GM21515 (cell line): ENCODE measurements around the gene ATF6.

Experiments used
- ATAC-seq: cut with Tn5 transposase; IDR thresholded peaks from one replicate; pipeline ENCODE4 v1.9.1; 2021; ENCODE audit not compliant: unreplicated experiment

The ATF6 gene

DNA sequence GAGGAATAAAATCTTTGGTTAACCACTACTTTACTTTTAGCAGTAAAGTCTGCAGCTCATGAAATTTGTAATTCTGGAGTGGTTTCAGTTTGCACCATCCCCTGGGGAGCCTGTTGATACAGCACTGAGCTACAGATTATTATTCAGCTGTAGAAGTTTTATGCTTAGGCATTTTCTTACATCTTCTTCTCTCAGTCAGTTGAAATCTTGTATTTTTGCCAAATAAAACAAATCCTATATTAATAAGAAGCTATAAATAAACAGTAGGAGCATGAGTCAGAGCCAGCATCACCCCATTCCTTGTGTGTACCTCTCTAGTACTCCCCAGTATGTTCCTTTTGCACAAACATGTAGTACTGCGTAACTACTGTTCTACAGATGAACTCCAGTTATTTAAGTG, 118.9 kb downstream of the ATF6 start:
- no peak for ATAC-seq

DNA sequence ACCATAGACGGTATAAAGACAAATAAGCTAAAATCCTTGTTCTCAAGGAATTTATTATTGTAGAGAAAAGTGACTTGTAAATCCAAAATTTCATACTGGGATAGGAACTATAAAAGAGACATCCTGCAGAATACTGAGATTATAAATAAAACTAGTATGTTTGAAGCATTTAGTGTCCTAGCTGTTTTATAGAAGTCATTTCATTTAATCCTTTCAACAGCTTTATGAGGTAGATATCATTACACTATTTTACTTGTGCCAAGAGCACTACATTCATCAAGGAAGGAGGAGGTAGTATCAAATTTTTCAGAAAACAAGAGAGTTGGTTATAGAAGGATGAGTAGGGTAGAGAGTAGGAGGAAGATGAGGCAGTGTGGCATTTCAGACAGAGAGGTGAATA, 119.6 kb downstream of the ATF6 start:
- ATAC-seq, result no peak

DNA sequence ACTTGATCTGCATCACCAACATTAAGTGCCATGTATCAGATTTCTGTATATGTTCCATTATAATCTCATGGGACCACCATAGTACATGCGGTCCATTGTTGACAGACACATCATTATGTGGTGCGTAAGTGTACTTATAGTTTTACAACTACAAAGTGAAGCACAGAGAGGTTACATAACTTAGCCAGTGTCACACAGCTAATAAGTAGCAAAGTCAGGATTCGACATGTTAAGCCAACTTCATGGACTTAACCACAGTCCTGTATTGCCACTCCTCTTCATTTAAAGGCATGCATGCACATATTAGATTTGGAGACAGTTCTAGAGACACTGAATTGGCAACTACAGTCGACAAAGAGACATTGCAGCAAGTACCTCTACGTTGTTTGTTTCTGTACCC, 120.5 kb downstream of the ATF6 start:
- ATAC-seq, result no peak

DNA sequence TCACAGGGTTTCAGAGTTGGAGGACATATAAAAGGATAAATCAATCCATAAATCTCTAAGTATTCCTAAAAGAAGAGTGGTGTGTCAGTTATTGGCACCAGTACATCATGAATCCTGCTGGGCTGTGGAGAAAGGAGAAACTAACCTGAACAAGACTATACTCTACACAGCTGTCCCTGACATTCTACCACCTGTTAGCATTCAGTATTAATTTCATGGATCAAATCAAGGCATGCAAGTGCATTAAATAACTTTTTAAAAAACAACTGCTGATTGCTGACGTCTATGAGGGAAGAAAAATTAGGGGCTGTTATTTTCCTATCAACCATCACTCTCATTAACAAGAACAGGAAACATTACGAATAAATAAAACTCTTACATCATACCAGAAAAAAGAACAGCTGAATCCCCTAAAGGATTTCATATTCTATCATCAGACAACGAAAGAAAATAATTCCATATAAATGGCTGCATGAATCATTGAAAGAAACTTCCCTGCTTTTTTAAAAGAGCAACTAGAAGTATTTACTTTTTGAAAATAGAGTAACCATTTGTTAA, 121.7 kb downstream of the ATF6 start:
- ATAC-seq, result no peak

DNA sequence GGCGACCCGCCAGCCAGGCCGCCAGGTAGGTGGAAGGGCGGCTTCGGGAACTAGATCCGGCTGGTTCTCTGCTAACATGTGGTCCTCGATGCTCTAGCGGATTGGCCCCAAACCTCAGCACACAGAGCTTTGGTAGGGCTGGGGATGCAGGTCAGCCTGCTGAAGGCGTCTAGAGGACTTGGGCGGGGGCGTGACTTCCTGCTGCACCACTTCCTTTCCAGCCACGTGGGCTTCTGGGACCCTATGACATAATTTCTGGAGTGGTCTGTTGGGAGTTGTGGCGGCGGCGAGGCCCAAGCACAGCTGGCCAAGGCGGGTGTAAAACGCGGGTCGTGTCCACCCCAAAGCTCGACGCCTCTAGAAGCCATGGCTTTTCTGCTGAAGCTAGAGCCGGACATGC, 124.5 kb downstream of the ATF6 start:
- no peak for ATAC-seq

DNA sequence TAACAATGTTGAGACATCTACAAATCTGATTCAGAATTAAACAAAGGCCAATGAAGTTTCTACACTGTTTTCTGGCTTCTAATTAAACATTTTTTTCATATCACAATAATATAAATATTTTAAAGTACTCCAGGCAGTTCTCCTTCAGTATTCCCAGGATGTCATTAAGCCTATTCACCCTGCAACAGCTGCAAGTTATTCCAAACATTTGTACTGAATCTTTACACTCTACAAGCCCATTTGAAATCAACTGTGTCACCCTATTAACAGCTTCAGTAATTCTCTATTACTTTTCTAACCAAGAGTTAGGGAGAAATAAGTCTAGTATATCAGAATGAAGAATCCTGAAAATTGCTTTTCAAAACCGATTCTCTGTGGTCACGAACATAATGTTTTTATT, 133.0 kb downstream of the ATF6 start:
- ATAC-seq, result no peak

DNA sequence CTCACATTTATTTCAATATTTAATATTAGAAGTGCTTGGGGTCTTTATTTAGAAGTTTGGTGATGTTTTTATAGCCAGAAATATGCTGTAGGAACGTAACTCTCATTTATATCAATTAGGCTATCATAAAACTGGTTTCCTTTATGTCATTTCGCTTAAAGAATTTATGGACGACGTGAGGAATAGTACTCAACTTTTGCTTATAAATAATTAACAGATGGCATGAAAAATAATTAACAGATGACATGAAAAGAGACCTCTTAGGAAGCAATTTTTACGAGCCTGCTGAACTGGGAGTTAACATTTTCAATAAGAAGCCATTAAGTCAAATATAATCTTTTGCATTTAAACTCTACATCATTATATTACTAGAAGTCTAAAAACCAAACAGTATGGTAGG, 134.0 kb downstream of the ATF6 start:
- ATAC-seq, result no peak

DNA sequence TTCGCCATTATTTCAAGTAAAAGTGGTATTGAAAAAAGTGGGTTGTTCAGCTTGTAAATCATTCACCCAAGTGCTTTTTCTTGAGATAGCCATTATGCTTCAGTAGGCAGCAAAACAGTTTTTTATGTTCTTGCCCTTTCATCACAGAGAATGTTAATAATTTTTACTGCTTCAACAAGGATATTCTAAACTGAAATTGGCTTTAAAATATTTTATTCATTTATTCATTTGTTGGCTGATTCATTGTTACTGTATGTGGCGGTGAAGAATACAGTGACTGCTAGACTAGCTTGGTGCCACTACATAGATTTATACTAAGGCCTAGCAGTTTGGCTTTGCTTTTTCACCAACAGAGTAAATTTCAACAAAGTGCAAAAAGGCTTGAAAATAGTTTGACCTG, 136.1 kb downstream of the ATF6 start:
- no peak for ATAC-seq

DNA sequence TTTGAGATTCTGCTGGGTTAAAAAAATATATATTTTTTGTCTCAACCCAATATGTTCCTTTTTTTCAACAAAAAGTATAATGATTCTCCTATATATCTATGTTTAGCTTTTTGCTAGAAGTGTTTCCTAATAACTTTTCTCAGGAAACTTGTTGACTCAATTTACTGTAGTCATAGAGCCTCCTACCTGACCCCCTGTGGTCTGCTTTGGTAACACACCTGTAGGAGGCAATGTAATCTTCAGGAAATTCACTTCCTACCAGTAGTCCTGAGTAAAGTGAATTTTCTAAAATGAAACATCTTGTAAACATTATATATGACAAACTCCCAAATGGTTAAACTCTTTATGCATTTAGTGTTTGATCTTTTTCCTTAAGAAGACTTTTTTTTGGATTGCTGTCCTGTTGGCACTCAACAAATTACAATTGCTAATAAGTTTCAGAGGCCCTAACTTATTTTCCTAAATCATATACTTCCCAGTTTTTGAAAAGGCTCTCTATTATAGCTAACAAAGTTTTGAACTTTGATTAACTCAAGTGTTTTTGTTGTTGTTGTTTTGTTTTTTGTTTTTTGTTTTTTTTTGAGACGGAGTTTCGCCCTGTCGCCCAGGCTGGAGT, 139.3 kb downstream of the ATF6 start:
- no peak for ATAC-seq

DNA sequence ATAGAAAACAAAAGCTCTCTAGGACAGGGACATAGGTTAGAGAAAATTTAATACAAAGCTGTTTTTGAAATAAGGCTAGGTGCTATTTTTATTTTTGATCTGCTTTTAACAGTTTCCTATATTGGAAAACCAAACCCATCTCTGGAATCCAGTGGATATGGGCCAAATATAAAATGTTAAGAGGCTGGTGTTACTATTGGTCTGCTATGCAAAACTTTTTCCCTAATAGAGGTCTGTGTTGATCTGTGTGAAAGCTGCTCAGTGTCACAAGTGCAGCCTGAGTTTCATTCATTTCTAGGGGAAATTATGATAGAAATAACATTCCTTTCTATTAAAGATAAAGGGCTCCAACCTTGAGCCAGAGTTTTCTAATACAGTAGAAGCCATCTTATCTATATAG, 141.1 kb downstream of the ATF6 start:
- no peak for ATAC-seq

DNA sequence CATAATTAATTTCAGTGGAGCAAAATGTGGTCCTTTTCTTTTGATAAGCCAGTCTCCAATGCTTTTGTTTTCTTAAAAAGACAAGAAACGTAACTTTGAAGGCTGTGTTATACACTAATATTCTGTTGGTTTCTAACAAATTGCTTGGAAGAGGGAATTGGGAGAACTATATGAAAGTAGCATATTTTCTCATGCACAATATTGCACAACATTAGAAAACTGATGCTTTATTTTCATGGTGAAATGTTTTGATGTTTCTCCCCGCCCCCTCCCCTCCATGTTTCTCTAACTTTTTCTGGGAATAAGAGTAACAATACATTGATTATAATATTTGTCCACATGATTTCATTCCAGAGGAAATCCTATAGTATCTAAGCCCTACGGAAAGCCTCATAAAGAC, 142.1 kb downstream of the ATF6 start:
- ATAC-seq, result no peak

DNA sequence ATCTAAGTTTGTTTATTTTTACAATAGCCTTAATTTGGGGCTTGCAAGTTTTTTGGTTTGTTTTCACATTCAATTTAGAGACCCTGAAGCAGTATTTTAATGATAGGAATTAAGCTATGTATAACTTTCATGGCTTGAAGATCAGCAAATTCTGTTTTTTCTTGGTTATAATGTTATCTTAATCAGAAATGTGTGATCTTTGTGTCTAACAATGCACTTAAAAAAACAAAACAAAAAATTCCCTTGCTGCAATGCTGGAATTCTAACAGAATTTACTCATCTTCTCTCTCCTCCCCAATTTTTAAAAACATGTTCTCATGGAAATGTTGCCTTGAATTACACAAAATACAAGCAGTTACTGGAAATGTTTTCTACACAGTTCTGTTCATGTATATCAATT, 144.5 kb downstream of the ATF6 start:
- ATAC-seq, result no peak

DNA sequence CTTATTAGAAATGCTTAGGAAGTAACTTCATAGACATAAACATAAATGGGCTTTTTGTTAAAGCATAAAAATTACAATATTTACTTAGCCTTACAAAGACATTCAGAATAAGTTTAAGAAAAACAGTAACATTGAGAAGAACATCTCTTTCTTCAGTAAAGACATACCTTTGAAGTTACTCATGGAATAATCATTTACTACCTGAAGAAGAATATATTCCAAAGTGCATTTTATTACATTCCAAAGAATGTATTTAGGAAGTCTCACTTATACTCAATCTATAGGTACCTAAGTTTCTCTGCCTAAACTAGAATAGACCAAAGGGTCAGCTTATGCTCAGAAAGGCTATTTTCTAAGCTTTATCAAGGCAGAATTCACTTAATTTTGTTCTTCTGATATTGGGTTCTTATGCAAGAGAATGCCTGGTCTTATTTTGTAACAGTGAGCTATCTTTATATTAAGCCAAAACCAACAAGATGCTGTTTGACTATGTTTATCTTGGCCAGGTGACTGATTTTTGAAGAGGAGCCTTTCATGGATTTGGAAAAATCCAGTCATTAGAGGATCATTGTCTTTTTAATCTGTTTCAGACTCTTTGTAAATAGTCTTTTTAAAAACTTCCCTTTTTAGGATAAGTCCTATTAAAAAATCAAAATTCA, 147.5 kb downstream of the ATF6 start:
- ATAC-seq, result no peak

DNA sequence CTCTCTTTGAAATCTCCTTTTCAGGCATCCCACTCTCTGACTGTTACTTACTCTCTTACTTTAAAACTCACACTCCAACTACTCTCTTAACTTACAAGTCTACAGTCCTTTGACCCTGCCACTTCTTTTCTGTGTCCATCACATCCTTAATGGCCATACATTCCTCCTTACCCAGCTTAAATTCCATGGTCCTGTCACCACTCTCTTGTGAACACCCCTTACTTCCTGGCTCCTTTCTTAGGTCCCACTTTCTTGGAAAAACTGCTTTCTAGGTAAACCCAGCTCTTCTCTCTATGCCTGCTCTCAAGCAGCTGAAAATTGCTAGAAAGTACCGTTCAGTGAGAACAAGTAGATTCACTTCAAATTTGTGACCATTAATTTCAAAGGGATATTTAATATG, 148.5 kb downstream of the ATF6 start:
- no peak for ATAC-seq

DNA sequence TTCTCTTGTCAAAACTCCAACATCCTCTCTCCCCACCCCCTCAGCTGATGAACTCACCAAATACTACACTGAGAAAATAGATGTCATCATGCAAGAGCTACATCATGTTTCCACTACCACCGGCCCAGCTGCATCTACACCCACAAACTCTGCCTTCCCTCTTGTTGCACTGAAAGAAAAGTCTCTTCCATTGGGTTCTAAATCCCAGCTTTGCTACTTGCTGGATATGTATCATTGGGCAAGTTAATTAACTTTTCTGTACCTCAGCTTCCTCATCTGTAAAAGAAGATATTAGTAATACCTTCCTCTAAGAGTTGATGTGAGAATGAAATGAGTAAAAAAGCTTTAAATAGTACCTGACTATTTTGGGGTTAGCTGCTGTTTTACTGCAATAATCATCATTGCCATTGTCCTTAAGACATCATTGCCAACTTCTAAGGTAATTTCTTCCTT, 149.0 kb downstream of the ATF6 start:
- peak; percentile 61 for ATAC-seq

DNA sequence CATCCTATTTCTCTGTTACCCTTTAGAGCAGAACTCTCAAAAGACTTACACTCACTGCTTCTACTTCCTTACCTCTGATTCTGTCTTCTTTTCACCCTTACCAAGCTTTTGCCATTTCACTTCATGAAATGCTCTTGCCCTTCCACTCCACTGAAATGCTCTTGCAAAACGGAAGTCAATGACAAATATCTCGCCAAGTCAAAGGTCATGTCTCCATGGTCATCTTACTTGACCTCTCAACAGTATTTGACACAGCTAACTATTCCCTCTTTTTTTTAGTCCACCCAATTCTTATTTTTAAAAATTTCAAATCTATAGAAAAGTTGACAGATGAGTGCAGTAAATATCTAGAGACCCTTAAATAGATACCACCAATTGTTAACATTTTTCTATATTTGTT, 149.9 kb downstream of the ATF6 start:
- ATAC-seq, result no peak

DNA sequence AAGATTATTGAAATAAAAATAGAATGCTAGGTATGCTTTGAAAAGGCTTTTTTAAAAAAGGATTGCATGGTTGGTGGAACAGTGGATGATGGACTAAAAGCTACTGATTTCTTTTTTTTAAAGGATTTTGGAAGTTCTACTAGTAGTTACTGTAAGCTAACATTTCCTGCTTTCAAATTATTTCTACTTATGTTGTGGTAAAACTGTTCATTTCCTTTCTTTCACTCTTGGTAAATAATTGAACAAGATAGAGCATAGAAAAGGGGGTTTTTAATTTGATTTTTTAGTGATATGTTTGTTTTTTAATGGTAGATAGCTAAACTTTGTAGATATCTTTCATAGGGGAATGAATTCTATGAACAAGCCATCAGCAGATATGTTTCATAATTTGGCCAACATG, 153.1 kb downstream of the ATF6 start:
- ATAC-seq, result no peak

DNA sequence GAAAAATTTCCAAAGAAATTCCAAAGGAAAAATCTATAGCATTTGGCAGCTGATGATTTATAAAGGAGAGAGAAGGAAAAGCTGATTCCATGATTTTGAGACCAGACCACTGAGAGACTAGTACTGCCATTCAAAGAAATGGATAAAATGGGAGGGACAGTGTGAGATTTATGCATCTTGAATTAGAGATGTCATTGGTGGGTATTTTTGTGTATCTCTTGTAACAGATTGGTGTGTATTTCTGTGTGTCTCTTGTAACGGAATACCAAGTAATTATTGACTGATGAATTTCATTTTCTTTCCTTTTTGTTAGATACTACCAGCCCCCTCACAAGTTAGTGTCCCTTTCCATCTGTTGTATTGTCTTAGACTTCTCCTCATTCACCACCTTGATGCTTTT, 155.4 kb downstream of the ATF6 start:
- no peak for ATAC-seq

DNA sequence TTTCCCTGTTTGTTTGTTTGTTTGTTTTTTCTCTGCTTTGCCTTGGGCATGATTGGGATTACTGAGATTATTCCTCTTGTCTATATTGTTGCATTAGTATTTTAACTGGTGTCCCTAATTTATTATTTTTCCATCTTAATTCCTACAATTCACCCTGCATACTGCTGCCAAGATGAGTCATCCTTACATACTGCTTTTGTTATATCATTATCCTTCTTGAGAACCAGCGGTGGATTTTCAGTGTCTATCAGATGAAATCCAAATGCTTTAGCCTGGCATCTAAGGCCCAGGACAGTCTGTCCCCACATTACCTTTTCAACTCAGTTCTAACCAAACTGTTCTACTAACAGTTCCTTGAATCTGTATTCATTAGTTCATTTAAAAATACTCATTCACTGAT, 155.9 kb downstream of the ATF6 start:
- ATAC-seq, result no peak

DNA sequence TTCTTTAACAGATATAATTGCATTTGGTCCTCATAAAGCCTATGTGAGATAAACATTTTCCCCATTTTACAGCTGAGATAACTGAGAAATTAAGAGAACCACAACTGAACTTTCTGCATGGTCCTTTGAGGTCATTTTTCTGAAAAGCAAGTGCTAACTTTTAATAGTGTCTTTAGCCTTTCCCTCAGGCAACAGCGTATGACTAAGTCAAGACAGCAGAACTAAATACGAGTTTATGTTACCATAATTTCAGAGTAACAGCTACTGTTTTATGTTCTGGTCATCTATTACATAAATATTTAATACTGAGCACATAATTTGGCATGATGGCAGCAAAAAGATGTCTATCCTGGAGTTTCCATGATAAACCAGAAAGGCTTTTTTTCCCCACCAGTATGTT, 161.9 kb downstream of the ATF6 start:
- no peak for ATAC-seq

DNA sequence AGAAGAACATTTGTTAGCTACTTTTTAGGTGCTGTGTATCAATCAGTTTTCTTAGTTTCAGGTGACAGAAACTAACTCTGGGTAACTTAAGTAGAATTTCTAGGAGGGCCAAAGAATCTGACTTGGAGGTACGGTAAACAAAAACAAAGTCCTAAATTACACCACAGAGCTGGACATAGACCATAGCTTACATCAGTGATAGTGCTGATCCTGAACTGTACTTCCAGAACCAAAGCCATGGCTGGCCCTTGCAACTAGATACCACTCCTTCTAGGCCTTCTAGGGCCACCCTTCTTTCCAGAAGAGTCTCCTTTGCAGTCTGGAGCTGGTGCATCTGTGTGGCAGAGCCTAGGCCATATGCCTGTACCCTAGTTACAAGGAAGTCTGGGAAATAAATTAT, 163.0 kb downstream of the ATF6 start:
- ATAC-seq, result no peak

DNA sequence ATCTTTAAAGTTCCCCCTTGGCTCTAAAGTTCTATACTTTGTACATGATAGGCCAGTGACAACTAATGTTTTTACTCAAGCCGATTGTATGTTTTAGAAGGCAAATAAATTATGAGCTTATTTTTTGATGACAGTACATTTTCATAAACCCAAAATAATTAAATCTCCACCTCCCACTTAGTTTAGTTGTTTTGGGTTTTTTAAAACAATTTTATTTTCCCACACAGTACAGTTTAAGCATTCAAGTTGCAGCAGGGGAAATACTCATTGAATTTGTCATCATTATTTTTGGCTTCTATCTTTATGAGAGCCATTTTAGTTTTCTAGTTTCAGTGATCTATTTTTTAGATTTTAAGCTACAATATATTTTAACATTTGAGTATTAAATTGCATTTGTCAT, 163.9 kb downstream of the ATF6 start:
- ATAC-seq, result no peak

DNA sequence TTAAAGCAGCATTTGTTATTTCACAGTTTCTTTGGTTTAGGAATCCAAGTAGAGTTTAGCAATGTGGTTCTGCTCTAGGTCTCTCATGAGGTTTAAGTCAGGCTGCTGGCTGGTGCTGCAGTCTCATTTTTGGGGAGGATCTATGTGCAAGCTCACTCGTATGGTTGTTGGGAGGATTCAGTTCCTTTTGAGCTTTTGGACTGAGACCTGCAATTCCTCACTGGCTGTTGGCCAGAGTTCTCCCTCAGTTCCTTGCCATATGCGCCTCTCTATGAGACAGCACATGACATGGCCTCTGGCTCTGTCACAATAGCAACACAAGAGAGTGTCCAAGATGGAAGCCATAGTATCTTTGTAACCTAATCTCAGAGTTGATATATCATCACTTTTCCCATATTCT, 166.5 kb downstream of the ATF6 start:
- no peak for ATAC-seq
